Endothelial cell of umbilical vein (primary cell): ENCODE results near the gene ESYT2. TPM values are rescaled to one million over a fixed set of nuclear protein-coding genes. Genes with fewer than 3 reads are reported as not detected.
"Not testable (repeated sequence)": the region's sequence is repeated elsewhere in the genome, so short reads cannot be mapped to it uniquely, and the experiment has no call there.

ENCODE experiments used
- BruUV-seq: library from RNA; stranded (reverse); fragments of 400-500 nt; replicated peaks from 2 replicates; lab custom pipeline; 2021; lab: Mats Ljungman, UMichigan
- CTCF ChIA-PET: fragments of 300-600, 350-600 bp; sonication (Branson Sonifier 250); formaldehyde crosslinking; loops from one replicate; lab custom pipeline; 2021; ENCODE audit warnings: antibody characterized with exemption, inconsistent platforms; lab: Charles Lee
- POLR2A ChIA-PET: fragments of 300-600, 350-600 bp; sonication (Branson Sonifier 250); formaldehyde crosslinking; loops from one replicate; lab custom pipeline; 2021; ENCODE audit warnings: antibody characterized with exemption, inconsistent platforms; lab: Charles Lee
- DNase-seq: peaks from one replicate; pipeline ENCODE4 v3.0.0-alpha.2; 2011; ENCODE audit warnings: low read depth, low spot score
- FAIRE-seq: peaks from 2 replicates; lab custom pipeline; 2011; peaks lifted over from hg19 to GRCh38; lab: Jason Lieb, UNC
- H2AFZ ChIP-seq: 2 replicates; pipeline ENCODE4 v1.6.0; 2012; ENCODE audit warnings: low read depth, low read length, control low read depth, inconsistent platforms
- H3K27ac ChIP-seq: 2 replicates; pipeline ENCODE4 v1.5.1; 2011; ENCODE audit warnings: low read depth, mild to moderate bottlenecking, control low read depth, low read length, moderate library complexity; ENCODE audit not compliant: insufficient read depth
- H3K27me3 ChIP-seq, 2 experiments: 2 replicates each; pipeline versions ENCODE4 v1.6.0 to v1.6.1; 2011; ENCODE audit warnings: low read length in 2 of 2, mixed read lengths in 1 of 2; ENCODE audit not compliant: control insufficient read depth in 2 of 2, insufficient read depth in 2 of 2
- H3K36me3 ChIP-seq, 2 experiments: 2 replicates in 1 of 2; 3 replicates in 1 of 2; pipeline ENCODE4 v1.5.1; 2011; ENCODE audit warnings: low read length in 2 of 2, mild to moderate bottlenecking in 1 of 2, moderate library complexity in 1 of 2; ENCODE audit not compliant: control insufficient read depth in 2 of 2, insufficient read depth in 2 of 2; ENCODE audit errors: extremely low read depth in 1 of 2
- H3K4me1 ChIP-seq: 3 replicates; pipeline ENCODE4 v1.5.1; 2011; ENCODE audit warnings: mild to moderate bottlenecking, low read length; ENCODE audit not compliant: control insufficient read depth, insufficient read depth; ENCODE audit errors: extremely low read depth
- H3K4me2 ChIP-seq: 2 replicates; pipeline ENCODE4 v1.6.1; 2011; ENCODE audit warnings: low read length, control low read depth, mixed read lengths; ENCODE audit not compliant: insufficient read depth
- H3K4me3 ChIP-seq, 3 experiments: fragments of 200-600 bp in 1 of 3; sonication (generic), shearing (Covaris generic) in 1 of 3; replicated peaks in 1 of 3; 2 replicates each; pipeline ENCODE4 v1.5.1; 2011 to 2016; ENCODE audit warnings: control low read depth in 3 of 3, low read length in 3 of 3, mild to moderate bottlenecking in 2 of 3, inconsistent platforms in 1 of 3, low read depth in 1 of 3, moderate library complexity in 1 of 3; ENCODE audit not compliant: insufficient read depth in 1 of 3
- H3K79me2 ChIP-seq: 2 replicates; pipeline ENCODE4 v1.6.0; 2012; ENCODE audit warnings: low read length, inconsistent platforms; ENCODE audit not compliant: control insufficient read depth, insufficient read depth
- H3K9ac ChIP-seq: replicated peaks from 2 replicates; pipeline ENCODE3; 2011; ENCODE audit warnings: low read length, control low read depth; ENCODE audit not compliant: insufficient read depth; ENCODE audit errors: extremely low read depth
- H3K9me1 ChIP-seq: replicated peaks from 3 replicates; pipeline ENCODE4 v1.6.0; 2011; ENCODE audit warnings: mild to moderate bottlenecking, low read length; ENCODE audit not compliant: control insufficient read depth, insufficient read depth; ENCODE audit errors: extremely low read depth
- H3K9me3 ChIP-seq: replicated peaks from 2 replicates; pipeline ENCODE4 v1.5.1; 2012; ENCODE audit warnings: low read length, inconsistent platforms; ENCODE audit not compliant: control insufficient read depth, insufficient read depth
- H4K20me1 ChIP-seq: replicated peaks from 2 replicates; pipeline ENCODE3; 2011; ENCODE audit warnings: mild to moderate bottlenecking, low read length; ENCODE audit not compliant: control insufficient read depth, insufficient read depth; ENCODE audit errors: extremely low read depth
- CTCF ChIP-seq, 2 donors: IDR thresholded peaks; 1 replicate in 1 of 2; 2 replicates in 1 of 2; pipeline ENCODE4 v1.5.1; 2011; ENCODE audit warnings: low read length in 2 of 2, mild to moderate bottlenecking in 2 of 2, moderate library complexity in 2 of 2, control low read depth in 1 of 2, inconsistent platforms in 1 of 2, low read depth in 1 of 2; ENCODE audit not compliant: insufficient read depth in 1 of 2; ENCODE audit errors: extremely low read depth in 1 of 2
- EZH2 ChIP-seq: IDR thresholded peaks from 2 replicates; pipeline ENCODE4 v1.6.1; 2012; ENCODE audit warnings: borderline replicate concordance, low read depth, mild to moderate bottlenecking, moderate library complexity, low read length, inconsistent platforms; ENCODE audit not compliant: severe bottlenecking
- MYC ChIP-seq: IDR thresholded peaks from one replicate; pipeline ENCODE4 v1.6.1; 2011; ENCODE audit warnings: mild to moderate bottlenecking, low read depth, low read length
- dilution Hi-C: fragments of 300-500 bp; cut with MboI; formaldehyde crosslinking; loops from one replicate; pipeline ENCODE4 v1.15.0; 2019; ENCODE audit warnings: low sequenced_read_pairs; ENCODE audit not compliant: extremely low pct_ligation_motif_present
- intact Hi-C: fragments of 100-400 bp; cut with micrococcal nuclease; formaldehyde crosslinking; loops from one replicate; pipeline ENCODE4 v1.10.0; 2022
- polyA plus RNA-seq, 4 experiments: library from polyadenylated mRNA; depleted of rRNA in 3 of 4; stranded (reverse) in 3 of 4; unstranded in 1 of 4; fragments of >200 nt; gene quantifications; 2 replicates each; pipeline versions ENCODE4 v1.2.1 to v1.2.3, GENCODE V29; 2011 to 2012; ENCODE audit warnings: missing spikeins in 1 of 4
- total RNA-seq: library from RNA; stranded (reverse); gene quantifications from 2 replicates; pipeline ENCODE4 v1.2.3, GENCODE V29; 2021

ESYT2 gene
- total and polyA plus RNA-seq, 2 donors (not counting 3 experiments of a cell fraction or from before 2014, with no cell fraction given) = 18.8 to 46.6 TPM

GRCh38 chr7:158840604-158841003 is 11.3 kb upstream of the ESYT2 start:
- H3K27me3 ChIP-seq = peaks cover 2 to 6% of the 10 kb centered on the region in 2 experiments
- POLR2A ChIA-PET = no interaction called here
- H3K9ac ChIP-seq = no peak overlapping the region
- no peaks in the 10 kb centered on the region for H3K4me1 ChIP-seq
- no TSS peak for BruUV-seq
- DNase-seq (no peak), FAIRE-seq (no peak)
- intact Hi-C loops = no loop called here
- no peaks in the 10 kb centered on the region for H3K79me2 ChIP-seq
- H2AFZ ChIP-seq = no peak overlapping the region
- H3K36me3 ChIP-seq = no peaks in the 10 kb centered on the region
- H3K9me1 ChIP-seq = no peaks in the 10 kb centered on the region
- CTCF ChIA-PET = interaction anchor here (0.6 to 2.6 kb wide), 2 partner anchors 26 to 137 kb away, joined by 3 to 5 read pairs; no protein-coding TSS in a partner anchor
- H3K9me3 ChIP-seq = no peaks in the 10 kb centered on the region
- TF ChIP-seq MYC = no peak
- no peak for TF ChIP-seq EZH2
- no peak for TF ChIP-seq CTCF (IDR thresholded peaks at IDR 0.05; ENCODE audit: extremely low read depth in 1 of 2, insufficient read depth in 1 of 2, low read depth in 1 of 2, low read length in 2 of 2)
- H4K20me1 ChIP-seq = no peaks in the 10 kb centered on the region
- no peak overlapping the region for H3K4me3 ChIP-seq
- dilution Hi-C loops = no loop called here
- no peak overlapping the region for H3K4me2 ChIP-seq
- no peak overlapping the region for H3K27ac ChIP-seq

GRCh38 chr7:158839177-158839576 is 9.9 kb upstream of the ESYT2 start:
- dilution Hi-C loops, H3K9ac ChIP-seq, H3K27me3 ChIP-seq, POLR2A ChIA-PET, FAIRE-seq, H3K27ac ChIP-seq, DNase-seq, BruUV-seq, H3K4me3 ChIP-seq, H2AFZ ChIP-seq, intact Hi-C loops, H3K36me3 ChIP-seq, H4K20me1 ChIP-seq, H3K4me1 ChIP-seq, H3K4me2 ChIP-seq, H3K79me2 ChIP-seq, H3K9me1 ChIP-seq, CTCF ChIA-PET, H3K9me3 ChIP-seq: not testable (repeated sequence)
